ENCODE data around the gene FOXQ1. TPM values are rescaled to one million over a fixed set of nuclear protein-coding genes. Genes with fewer than 3 reads are reported as not detected.

The FOXQ1 gene
- total and polyA plus RNA-seq, 9 of the 15 experiments (the other 6 are each of a cell fraction or from before 2014, with no cell fraction given) = not detected

DNA sequence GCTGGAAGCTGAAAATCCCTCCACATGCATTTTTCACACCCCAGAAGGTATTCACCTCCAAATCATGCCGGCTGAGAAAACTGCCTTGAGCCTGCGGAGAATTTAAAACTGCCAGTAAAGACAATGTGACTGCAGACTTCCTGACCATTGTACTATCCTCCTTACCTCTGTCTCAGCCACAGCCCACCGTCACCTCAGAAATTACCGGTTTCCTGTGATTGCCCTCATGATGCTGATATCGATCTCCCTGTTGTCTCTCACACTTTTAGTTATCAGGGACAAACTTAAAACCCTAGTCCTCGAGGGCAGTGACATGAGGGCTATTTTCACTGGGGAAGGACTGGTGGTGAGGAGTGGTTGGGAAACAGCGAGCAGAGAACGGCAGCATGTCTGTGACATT lies 30.2 kb upstream of the FOXQ1 start:
- Histone ChIP-seq H2AFZ (ENCODE audit: low read depth, low read length) (no peak overlapping the region), H3K9me3 (replicated peaks; ENCODE audit: control insufficient read depth, insufficient read depth, low read depth, low read length) (no peaks in the 10 kb centered on the region), H3K4me2 (ENCODE audit: insufficient read depth, low read length) (no peak overlapping the region), H3K9ac (ENCODE audit: insufficient read depth in 1 of 2, low read depth in 2 of 2, low read length in 2 of 2) (no peak overlapping the region), H3K4me1 (replicated peaks in 1 of 2; ENCODE audit: control insufficient read depth in 2 of 2, insufficient read depth in 2 of 2, low read length in 2 of 2) (no peaks in the 10 kb centered on the region), H3K4me3 (no peak overlapping the region), H4K20me1 (replicated peaks; ENCODE audit: control insufficient read depth, insufficient read depth, low read length) (no peaks in the 10 kb centered on the region), H3K27ac (ENCODE audit: extremely low read depth, low read depth, low read length) (no peak overlapping the region), H3K9me1 (ENCODE audit: control insufficient read depth, insufficient read depth, low read length) (no peaks in the 10 kb centered on the region), H3K27me3 (ENCODE audit: control insufficient read depth in 2 of 2, insufficient read depth in 2 of 2, low read length in 2 of 2) (peaks cover 0 to 6% of the 10 kb centered on the region in 2 experiments; a peak in 3 of 5 replicates), H3K79me2 (ENCODE audit: control insufficient read depth, insufficient read depth, low read length) (no peaks in the 10 kb centered on the region), H3K36me3 (ENCODE audit: control insufficient read depth, insufficient read depth, low read length) (no peaks in the 10 kb centered on the region)
- intact Hi-C loops (cut with micrococcal nuclease) = no loop called here
- DNase-seq (ENCODE audit: extremely low read depth in 1 of 4, low spot score in 3 of 4) = no peak
- ChIA-PET CTCF (ENCODE audit: low intra/inter-chr PET ratio) (no interaction called here), POLR2A (no interaction called here)
- no peak for FAIRE-seq
- WGBS (ENCODE audit: insufficient coverage, low coverage, missing lambda C conversion rate) = under 1% methylated on average over 8 of the region's 8 CpGs
- TF ChIP-seq FOXA3 (CRISPR knock-in tag; conservative IDR thresholded peaks at IDR 0.05 in 1 of 2, IDR thresholded peaks at IDR 0.05 in 1 of 2) (no peak), RFX1 (IDR thresholded peaks at IDR 0.05) (no peak), SLC30A9 (CRISPR knock-in tag; IDR thresholded peaks at IDR 0.05) (no peak), SIX5 (IDR thresholded peaks at IDR 0.05; ENCODE audit: borderline replicate concordance in 1 of 2, insufficient read depth in 1 of 2, low read depth in 1 of 2, low read length in 2 of 2) (no peak), FOXP1 (CRISPR knock-in tag; IDR thresholded peaks at IDR 0.05) (no peak), ZNF12 (CRISPR knock-in tag; IDR thresholded peaks at IDR 0.05) (no peak), ILF3 (IDR thresholded peaks at IDR 0.05; ENCODE audit: borderline replicate concordance) (no peak), WHSC1 (IDR thresholded peaks at IDR 0.05; ENCODE audit: low read length) (no peak), CXXC5 (CRISPR knock-in tag; IDR thresholded peaks at IDR 0.05) (no peak), ZNF695 (CRISPR knock-in tag; IDR thresholded peaks at IDR 0.05) (no peak), RBM17 (IDR thresholded peaks at IDR 0.05; ENCODE audit: borderline replicate concordance, low read depth, low read length) (no peak), CBFA2T2 (conservative IDR thresholded peaks at IDR 0.05) (no peak)
- TF ChIP-seq, protein P1, sequence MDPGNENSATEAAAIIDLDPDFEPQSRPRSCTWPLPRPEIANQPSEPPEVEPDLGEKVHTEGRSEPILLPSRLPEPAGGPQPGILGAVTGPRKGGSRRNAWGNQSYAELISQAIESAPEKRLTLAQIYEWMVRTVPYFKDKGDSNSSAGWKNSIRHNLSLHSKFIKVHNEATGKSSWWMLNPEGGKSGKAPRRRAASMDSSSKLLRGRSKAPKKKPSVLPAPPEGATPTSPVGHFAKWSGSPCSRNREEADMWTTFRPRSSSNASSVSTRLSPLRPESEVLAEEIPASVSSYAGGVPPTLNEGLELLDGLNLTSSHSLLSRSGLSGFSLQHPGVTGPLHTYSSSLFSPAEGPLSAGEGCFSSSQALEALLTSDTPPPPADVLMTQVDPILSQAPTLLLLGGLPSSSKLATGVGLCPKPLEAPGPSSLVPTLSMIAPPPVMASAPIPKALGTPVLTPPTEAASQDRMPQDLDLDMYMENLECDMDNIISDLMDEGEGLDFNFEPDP (CRISPR knock-in tag; IDR thresholded peaks at IDR 0.05) = no peak
- TF ChIP-seq, protein P2, sequence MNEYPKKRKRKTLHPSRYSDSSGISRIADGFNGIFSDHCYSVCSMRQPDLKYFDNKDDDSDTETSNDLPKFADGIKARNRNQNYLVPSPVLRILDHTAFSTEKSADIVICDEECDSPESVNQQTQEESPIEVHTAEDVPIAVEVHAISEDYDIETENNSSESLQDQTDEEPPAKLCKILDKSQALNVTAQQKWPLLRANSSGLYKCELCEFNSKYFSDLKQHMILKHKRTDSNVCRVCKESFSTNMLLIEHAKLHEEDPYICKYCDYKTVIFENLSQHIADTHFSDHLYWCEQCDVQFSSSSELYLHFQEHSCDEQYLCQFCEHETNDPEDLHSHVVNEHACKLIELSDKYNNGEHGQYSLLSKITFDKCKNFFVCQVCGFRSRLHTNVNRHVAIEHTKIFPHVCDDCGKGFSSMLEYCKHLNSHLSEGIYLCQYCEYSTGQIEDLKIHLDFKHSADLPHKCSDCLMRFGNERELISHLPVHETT (CRISPR knock-in tag; conservative IDR thresholded peaks at IDR 0.05 in 1 of 2, IDR thresholded peaks at IDR 0.05 in 1 of 2) = no peak
- TF ChIP-seq, protein P3, sequence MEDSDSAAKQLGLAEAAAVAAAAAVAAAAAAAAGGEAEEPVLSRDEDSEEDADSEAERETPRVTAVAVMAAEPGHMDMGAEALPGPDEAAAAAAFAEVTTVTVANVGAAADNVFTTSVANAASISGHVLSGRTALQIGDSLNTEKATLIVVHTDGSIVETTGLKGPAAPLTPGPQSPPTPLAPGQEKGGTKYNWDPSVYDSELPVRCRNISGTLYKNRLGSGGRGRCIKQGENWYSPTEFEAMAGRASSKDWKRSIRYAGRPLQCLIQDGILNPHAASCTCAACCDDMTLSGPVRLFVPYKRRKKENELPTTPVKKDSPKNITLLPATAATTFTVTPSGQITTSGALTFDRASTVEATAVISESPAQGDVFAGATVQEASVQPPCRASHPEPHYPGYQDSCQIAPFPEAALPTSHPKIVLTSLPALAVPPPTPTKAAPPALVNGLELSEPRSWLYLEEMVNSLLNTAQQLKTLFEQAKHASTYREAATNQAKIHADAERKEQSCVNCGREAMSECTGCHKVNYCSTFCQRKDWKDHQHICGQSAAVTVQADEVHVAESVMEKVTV (CRISPR knock-in tag; IDR thresholded peaks at IDR 0.05) = no peak
- TF ChIP-seq, protein P4, sequence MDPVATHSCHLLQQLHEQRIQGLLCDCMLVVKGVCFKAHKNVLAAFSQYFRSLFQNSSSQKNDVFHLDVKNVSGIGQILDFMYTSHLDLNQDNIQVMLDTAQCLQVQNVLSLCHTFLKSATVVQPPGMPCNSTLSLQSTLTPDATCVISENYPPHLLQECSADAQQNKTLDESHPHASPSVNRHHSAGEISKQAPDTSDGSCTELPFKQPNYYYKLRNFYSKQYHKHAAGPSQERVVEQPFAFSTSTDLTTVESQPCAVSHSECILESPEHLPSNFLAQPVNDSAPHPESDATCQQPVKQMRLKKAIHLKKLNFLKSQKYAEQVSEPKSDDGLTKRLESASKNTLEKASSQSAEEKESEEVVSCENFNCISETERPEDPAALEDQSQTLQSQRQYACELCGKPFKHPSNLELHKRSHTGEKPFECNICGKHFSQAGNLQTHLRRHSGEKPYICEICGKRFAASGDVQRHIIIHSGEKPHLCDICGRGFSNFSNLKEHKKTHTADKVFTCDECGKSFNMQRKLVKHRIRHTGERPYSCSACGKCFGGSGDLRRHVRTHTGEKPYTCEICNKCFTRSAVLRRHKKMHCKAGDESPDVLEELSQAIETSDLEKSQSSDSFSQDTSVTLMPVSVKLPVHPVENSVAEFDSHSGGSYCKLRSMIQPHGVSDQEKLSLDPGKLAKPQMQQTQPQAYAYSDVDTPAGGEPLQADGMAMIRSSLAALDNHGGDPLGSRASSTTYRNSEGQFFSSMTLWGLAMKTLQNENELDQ (CRISPR knock-in tag; IDR thresholded peaks at IDR 0.05; ENCODE audit: borderline replicate concordance) = no peak
- in situ Hi-C loops (cut with MboI) = no loop called here
- ATAC-seq = no peak
- BruUV-seq (replicated peaks) = no TSS peak

Measured in K562 (cell line).